K562 treated with DMSO at 1 percent for 48 hours (cell line): ENCODE measurements around the gene TMEM140. TPM values are rescaled to one million over a fixed set of nuclear protein-coding genes. Genes with fewer than 3 reads are reported as not detected.

Source experiments
- total RNA-seq: library from RNA; unstranded; fragments of 300-600 nt; gene quantifications from 2 replicates; pipeline ENCODE4 v1.2.3, GENCODE V29; 2022; ENCODE audit warnings: low replicate concordance; ENCODE audit errors: extremely low read depth

The TMEM140 gene
- not detected in 2 replicates for total RNA-seq

GRCh38 chr7:135147899-135148721, at the start of gene TMEM140:
TSS of gene TMEM140 (plus strand) at chr7:135148072. CDS start at chr7:135164442, 16,370 bp downstream.

GRCh38 chr7:135170274-135170997, 22.6 kb downstream of the TMEM140 start, which contains the start of gene CYREN:
TSS of gene CYREN (minus strand) at chr7:135170707. CDS start at chr7:135168922, 1,785 bp downstream.

GRCh38 chr7:135211179-135211945, 63.5 kb downstream of the TMEM140 start, which contains the start of gene WDR91:
TSS of gene WDR91 (minus strand) at chr7:135211526. CDS start at chr7:135211502, 24 bp downstream.

Other genes with a start within 250 kb of the TMEM140 start
- not detected in 2 replicates for gene AGBL3, start 161.6 kb upstream of the TMEM140 start, total RNA-seq
- not detected in 2 replicates for gene CYREN, start 22.6 kb downstream of the TMEM140 start, total RNA-seq
- not detected in 2 replicates for gene WDR91, start 63.5 kb downstream of the TMEM140 start, total RNA-seq
- gene STRA8, start 85.8 kb downstream of the TMEM140 start, total RNA-seq: not detected in 2 replicates